GM12801 (cell line): ENCODE data around the gene EVX1.

Experiments
- TF ChIP-seq, protein P1 (sequence below): IDR thresholded peaks from one replicate; pipeline ENCODE4 v1.5.1; 2011; ENCODE audit warnings: control low read depth; ENCODE audit not compliant: insufficient read length; ENCODE audit errors: extremely low read depth

The EVX1 gene

GRCh38 chr7:27209933-27210440 lies 32.6 kb upstream of the EVX1 start:
- TF ChIP-seq, protein P1, sequence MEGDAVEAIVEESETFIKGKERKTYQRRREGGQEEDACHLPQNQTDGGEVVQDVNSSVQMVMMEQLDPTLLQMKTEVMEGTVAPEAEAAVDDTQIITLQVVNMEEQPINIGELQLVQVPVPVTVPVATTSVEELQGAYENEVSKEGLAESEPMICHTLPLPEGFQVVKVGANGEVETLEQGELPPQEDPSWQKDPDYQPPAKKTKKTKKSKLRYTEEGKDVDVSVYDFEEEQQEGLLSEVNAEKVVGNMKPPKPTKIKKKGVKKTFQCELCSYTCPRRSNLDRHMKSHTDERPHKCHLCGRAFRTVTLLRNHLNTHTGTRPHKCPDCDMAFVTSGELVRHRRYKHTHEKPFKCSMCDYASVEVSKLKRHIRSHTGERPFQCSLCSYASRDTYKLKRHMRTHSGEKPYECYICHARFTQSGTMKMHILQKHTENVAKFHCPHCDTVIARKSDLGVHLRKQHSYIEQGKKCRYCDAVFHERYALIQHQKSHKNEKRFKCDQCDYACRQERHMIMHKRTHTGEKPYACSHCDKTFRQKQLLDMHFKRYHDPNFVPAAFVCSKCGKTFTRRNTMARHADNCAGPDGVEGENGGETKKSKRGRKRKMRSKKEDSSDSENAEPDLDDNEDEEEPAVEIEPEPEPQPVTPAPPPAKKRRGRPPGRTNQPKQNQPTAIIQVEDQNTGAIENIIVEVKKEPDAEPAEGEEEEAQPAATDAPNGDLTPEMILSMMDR, result no peak

- TF ChIP-seq, protein P1, result no peak
Measured at GRCh38 chr7:27210441-27211083, 32.0 kb upstream of the EVX1 start.

GRCh38 chr7:27211084-27211446 lies 31.5 kb upstream of the EVX1 start:
- TF ChIP-seq, protein P1, result no peak

GRCh38 chr7:27211764-27212204 lies 30.8 kb upstream of the EVX1 start:
- TF ChIP-seq, protein P1, result no peak

DNA sequence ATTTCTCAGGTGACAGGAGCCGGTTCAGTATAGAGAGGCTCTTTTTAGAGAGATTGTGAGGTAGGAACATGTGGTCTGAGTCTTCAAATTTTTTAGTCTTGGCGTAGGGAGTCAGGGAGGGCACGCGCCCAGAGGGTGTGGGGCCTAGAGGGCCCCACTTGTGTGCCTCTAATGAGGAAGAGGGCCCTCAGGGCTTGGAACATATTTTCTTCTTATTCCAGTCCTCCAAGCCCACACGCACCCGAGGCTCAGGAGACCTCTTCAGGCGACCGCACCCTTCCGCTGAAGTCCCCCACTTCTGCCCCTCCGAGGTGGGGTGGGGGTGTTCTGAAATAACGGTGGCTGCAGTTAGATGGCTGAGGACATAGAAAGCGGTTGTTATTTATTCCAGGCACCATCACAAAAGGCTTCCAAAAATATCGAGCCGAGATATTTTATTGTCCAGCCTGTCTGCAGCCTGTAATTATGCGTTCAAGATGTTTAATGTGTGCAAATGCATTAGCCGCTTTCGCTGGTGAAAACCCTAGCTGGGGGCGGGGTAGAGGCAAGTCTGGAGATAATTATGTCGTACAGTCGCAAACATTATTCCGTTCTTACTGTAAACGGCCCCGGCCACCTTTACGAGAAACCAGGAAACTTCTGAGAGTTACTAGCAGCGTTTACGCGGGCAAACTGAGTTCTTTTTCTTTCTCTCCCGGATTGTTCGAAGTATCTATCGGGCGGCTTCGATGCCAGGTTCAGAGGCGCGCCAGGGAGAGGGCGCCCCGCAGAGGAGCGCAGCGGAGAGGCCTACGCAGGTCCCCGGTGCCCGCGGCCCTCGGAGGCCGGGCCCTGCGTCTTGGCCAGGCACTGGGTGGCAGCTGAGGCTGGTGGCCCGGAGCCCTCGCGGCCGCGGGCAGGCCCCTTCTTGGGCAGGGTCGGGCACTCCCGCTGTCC lies 29.8 kb upstream of the EVX1 start:
- TF ChIP-seq, protein P1, result no peak

- TF ChIP-seq, protein P1, result no peak
Measured at GRCh38 chr7:27213433-27214238, 29.0 kb upstream of the EVX1 start.
